SH-SY5Y (cell line): Measurements from ENCODE around the gene ICE1.

Experiments
- GATA2 ChIP-seq: IDR thresholded peaks from 2 replicates; pipeline ENCODE4 v1.6.1; 2011; ENCODE audit warnings: mild to moderate bottlenecking, low read depth, low read length
- GATA3 ChIP-seq: IDR thresholded peaks from 2 replicates; pipeline ENCODE4 v1.6.1; 2011; ENCODE audit warnings: low read depth, mild to moderate bottlenecking, low read length, moderate library complexity

The ICE1 gene

GRCh38 chr5:5532306-5533076, 110.0 kb downstream of the ICE1 start:
- TF ChIP-seq GATA3, result no peak
- TF ChIP-seq GATA2, result no peak

- TF ChIP-seq GATA3, result no peak
These were observed 111.5 kb downstream of the ICE1 start for GRCh38 chr5:5533927-5534326.

GRCh38 chr5:5534333-5534732, 111.9 kb downstream of the ICE1 start:
- no peak for TF ChIP-seq GATA2
- no peak for TF ChIP-seq GATA3

GRCh38 chr5:5536871-5537270, 114.4 kb downstream of the ICE1 start:
- TF ChIP-seq GATA3 (no peak), GATA2 (no peak)

GRCh38 chr5:5537426-5537825, 114.9 kb downstream of the ICE1 start:
- no peak for TF ChIP-seq GATA2
- TF ChIP-seq GATA3, result no peak

- no peak for TF ChIP-seq GATA3
- no peak for TF ChIP-seq GATA2
These were observed 117.1 kb downstream of the ICE1 start for GRCh38 chr5:5539590-5539989.
